Fibroblast of lung (primary cell): ENCODE results near the gene SAXO1.

Experiments
- EZH2 ChIP-seq: IDR thresholded peaks from 2 replicates; pipeline ENCODE4 v1.5.1; 2012; ENCODE audit warnings: low read length, control low read depth, mild to moderate bottlenecking; ENCODE audit errors: missing control alignments
- TF ChIP-seq, protein P1 (sequence below), 2 donors: IDR thresholded peaks in 1 of 2; conservative IDR thresholded peaks in 1 of 2; 1 replicate in 1 of 2; 2 replicates in 1 of 2; pipeline ENCODE4 v1.5.1; 2011 to 2012; ENCODE audit warnings: low read length in 2 of 2, control low read depth in 1 of 2, inconsistent platforms in 1 of 2, low read depth in 1 of 2, mild to moderate bottlenecking in 1 of 2

- TF ChIP-seq, protein P1, sequence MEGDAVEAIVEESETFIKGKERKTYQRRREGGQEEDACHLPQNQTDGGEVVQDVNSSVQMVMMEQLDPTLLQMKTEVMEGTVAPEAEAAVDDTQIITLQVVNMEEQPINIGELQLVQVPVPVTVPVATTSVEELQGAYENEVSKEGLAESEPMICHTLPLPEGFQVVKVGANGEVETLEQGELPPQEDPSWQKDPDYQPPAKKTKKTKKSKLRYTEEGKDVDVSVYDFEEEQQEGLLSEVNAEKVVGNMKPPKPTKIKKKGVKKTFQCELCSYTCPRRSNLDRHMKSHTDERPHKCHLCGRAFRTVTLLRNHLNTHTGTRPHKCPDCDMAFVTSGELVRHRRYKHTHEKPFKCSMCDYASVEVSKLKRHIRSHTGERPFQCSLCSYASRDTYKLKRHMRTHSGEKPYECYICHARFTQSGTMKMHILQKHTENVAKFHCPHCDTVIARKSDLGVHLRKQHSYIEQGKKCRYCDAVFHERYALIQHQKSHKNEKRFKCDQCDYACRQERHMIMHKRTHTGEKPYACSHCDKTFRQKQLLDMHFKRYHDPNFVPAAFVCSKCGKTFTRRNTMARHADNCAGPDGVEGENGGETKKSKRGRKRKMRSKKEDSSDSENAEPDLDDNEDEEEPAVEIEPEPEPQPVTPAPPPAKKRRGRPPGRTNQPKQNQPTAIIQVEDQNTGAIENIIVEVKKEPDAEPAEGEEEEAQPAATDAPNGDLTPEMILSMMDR (conservative IDR thresholded peaks at IDR 0.05 in 1 of 2, IDR thresholded peaks at IDR 0.05 in 1 of 2; ENCODE audit: low read depth in 1 of 2, low read length in 2 of 2) = no peak
- no peak for TF ChIP-seq EZH2
Observed at GRCh38 chr9:18981476-18982261, 51.3 kb downstream of the SAXO1 start.
